DMS 273 treated with DMSO at 0.1 percent for 48 hours (cell line): ENCODE measurements around the gene MRPS34.
A peak's percentile ranks its signal among the peaks of the same experiment; 100 is the strongest.
"Not testable (repeated sequence)": the region's sequence is repeated elsewhere in the genome, so short reads cannot be mapped to it uniquely, and the experiment has no call there.

Experiments
- DNase-seq: peaks from one replicate; lab custom pipeline; 2025; lab: John Stamatoyannopoulos, UW

Gene MRPS34

GRCh38 chr16:1772908-1773702 is at the start of gene MRPS34:
TSS of gene MRPS34 (minus strand) at chr16:1773134. CDS start at chr16:1773119, 15 bp downstream.
- DNase-seq, result peak; percentile 55

- no peak for DNase-seq
Measured at GRCh38 chr16:1821861-1822611, 49.1 kb upstream of the MRPS34 start.

GRCh38 chr16:1820946-1821290 is 48.0 kb upstream of the MRPS34 start:
- no peak for DNase-seq

GRCh38 chr16:1820096-1820945 is 47.4 kb upstream of the MRPS34 start:
- no peak for DNase-seq

- DNase-seq, result no peak
Measured at GRCh38 chr16:1819611-1820010, 46.7 kb upstream of the MRPS34 start.

- no peak for DNase-seq
Measured at GRCh38 chr16:1818873-1819525, 46.1 kb upstream of the MRPS34 start.

GRCh38 chr16:1818204-1818872 is 45.4 kb upstream of the MRPS34 start:
- no peak for DNase-seq

- DNase-seq, result no peak
Measured at GRCh38 chr16:1817716-1818115, 44.8 kb upstream of the MRPS34 start.

- no peak for DNase-seq
Measured at GRCh38 chr16:1817276-1817589, 44.3 kb upstream of the MRPS34 start.

- no peak for DNase-seq
Measured at GRCh38 chr16:1816396-1817275, 43.7 kb upstream of the MRPS34 start.

- DNase-seq, result no peak
Measured at GRCh38 chr16:1815461-1815860, 42.5 kb upstream of the MRPS34 start.

GRCh38 chr16:1812732-1813163 is 39.8 kb upstream of the MRPS34 start:
- DNase-seq, result peak; percentile 80

- no peak for DNase-seq
Measured at GRCh38 chr16:1810536-1810935, 37.6 kb upstream of the MRPS34 start.

- no peak for DNase-seq
Measured at GRCh38 chr16:1810106-1810505, 37.2 kb upstream of the MRPS34 start.

GRCh38 chr16:1809281-1809801 is 36.4 kb upstream of the MRPS34 start:
- DNase-seq, result no peak

- DNase-seq, result no peak
Measured at GRCh38 chr16:1808691-1809090, 35.8 kb upstream of the MRPS34 start.

- DNase-seq, result no peak
Measured at GRCh38 chr16:1807626-1808025, 34.7 kb upstream of the MRPS34 start.

GRCh38 chr16:1800701-1801100 is 27.8 kb upstream of the MRPS34 start:
- DNase-seq, result no peak

GRCh38 chr16:1799263-1799662 is 26.3 kb upstream of the MRPS34 start:
- not testable (repeated sequence) for DNase-seq
